Activated naive CD8-positive, alpha-beta T cell treated with anti-CD3 and anti-CD28 coated beads, Interleukin-2, amount 10 ng/mL, durations not matched to agents 7 days and 5 days (primary cell): ENCODE results near the gene CYB5R3. TPM values are rescaled to one million over a fixed set of nuclear protein-coding genes. Genes with fewer than 3 reads are reported as not detected.
"Not testable (repeated sequence)": the region's sequence is repeated elsewhere in the genome, so short reads cannot be mapped to it uniquely, and the experiment has no call there.

Source experiments
- ATAC-seq: fragments of 150-1000 bp; cut with Tn5 transposase; one replicate; pipeline ENCODE4 v1.10.0; 2021; ENCODE audit warnings: low read depth, moderate library complexity
- POLR2A ChIA-PET: fragments of 350-600 bp; sonication (Branson Sonifier 250); formaldehyde crosslinking; loops from one replicate; lab custom pipeline; 2021; ENCODE audit warnings: antibody characterized with exemption; lab: Charles Lee
- DNase-seq: peaks from one replicate; pipeline ENCODE4 v3.0.0; 2021
- H3K27ac Mint-ChIP-seq: one replicate; pipeline ENCODE4 v1.8.0; 2022; ENCODE audit warnings: mild to moderate bottlenecking, mixed read lengths
- H3K27me3 Mint-ChIP-seq: one replicate; pipeline ENCODE4 v1.8.0; 2022; ENCODE audit warnings: mild to moderate bottlenecking, moderate library complexity, mixed read lengths
- H3K36me3 Mint-ChIP-seq: one replicate; pipeline ENCODE4 v1.8.0; 2021; ENCODE audit warnings: mild to moderate bottlenecking, mixed read lengths
- H3K4me1 Mint-ChIP-seq: one replicate; pipeline ENCODE4 v1.8.0; 2021; ENCODE audit warnings: mixed read lengths
- H3K4me3 Mint-ChIP-seq: one replicate; pipeline ENCODE4 v1.8.0; 2022; ENCODE audit warnings: mild to moderate bottlenecking, moderate library complexity, mixed read lengths
- H3K9me3 Mint-ChIP-seq: one replicate; pipeline ENCODE4 v1.8.0; 2021; ENCODE audit warnings: mixed read lengths
- total RNA-seq, 2 experiments: library from RNA; stranded (reverse); gene quantifications; one replicate each; pipeline ENCODE4 v1.2.3, GENCODE V29; 2021

Gene CYB5R3
- total RNA-seq, 2 experiments from 2014 or later = 61.3 to 65.4 TPM

- H3K27me3 Mint-ChIP-seq, POLR2A ChIA-PET, H3K4me1 Mint-ChIP-seq, H3K36me3 Mint-ChIP-seq, H3K9me3 Mint-ChIP-seq, H3K4me3 Mint-ChIP-seq, DNase-seq, ATAC-seq, H3K27ac Mint-ChIP-seq: not testable (repeated sequence)
Measured at GRCh38 chr22:42571068-42571467, 78.1 kb downstream of the CYB5R3 start.

- H3K9me3 Mint-ChIP-seq, H3K27ac Mint-ChIP-seq, ATAC-seq, H3K4me1 Mint-ChIP-seq, POLR2A ChIA-PET, H3K27me3 Mint-ChIP-seq, H3K4me3 Mint-ChIP-seq, H3K36me3 Mint-ChIP-seq, DNase-seq: not testable (repeated sequence)
Measured at GRCh38 chr22:42570580-42570979, 78.6 kb downstream of the CYB5R3 start.

GRCh38 chr22:42567950-42568349, 81.2 kb downstream of the CYB5R3 start:
- not testable (repeated sequence) for H3K27ac Mint-ChIP-seq, H3K27me3 Mint-ChIP-seq, H3K4me3 Mint-ChIP-seq, ATAC-seq, H3K4me1 Mint-ChIP-seq, H3K9me3 Mint-ChIP-seq, H3K36me3 Mint-ChIP-seq, DNase-seq
- POLR2A ChIA-PET = interaction anchor here (0.7 to 0.8 kb wide), 3 partner anchors 14 to 106 kb away, joined by 3 to 5 read pairs (median 3); no protein-coding TSS in a partner anchor

Other genes starting within 250 kb of the CYB5R3 start
- under 1 TPM; 0.22 to 0.26 TPM for gene NFAM1, start 217.0 kb downstream of the CYB5R3 start, total RNA-seq
- 10 to 100 TPM; 69.9 to 72.1 TPM for gene RRP7A, start 129.6 kb downstream of the CYB5R3 start, total RNA-seq
- 1 to 10 TPM; 1.0 to 2.2 TPM for gene SERHL2, start 95.4 kb downstream of the CYB5R3 start, total RNA-seq
- 10 to 100 TPM; 84.7 to 86.0 TPM for gene POLDIP3, start 34.5 kb downstream of the CYB5R3 start, total RNA-seq
- gene ATP5MGL, start 8.8 kb downstream of the CYB5R3 start, total RNA-seq = 1 to 10 TPM; 1.3 to 1.9 TPM
- not detected for gene A4GALT, start 71.5 kb upstream of the CYB5R3 start, total RNA-seq
- 10 to 100 TPM; 34.5 to 38.0 TPM for gene ARFGAP3, start 207.9 kb upstream of the CYB5R3 start, total RNA-seq